Stimulated activated memory B cell treated with anti-CD40 and anti-IgM and Interleukin-4, amounts not matched to agents 10 μg/mL and 1 μg/mL and 100 μg/mL, for 72 hours (primary cell): ENCODE measurements around the gene PSMA8.
"Not testable (repeated sequence)": the region's sequence is repeated elsewhere in the genome, so short reads cannot be mapped to it uniquely, and the experiment has no call there.

Experiments used
- ATAC-seq: fragments of 150-1000 bp; cut with Tn5 transposase; 2 replicates; pipeline ENCODE4 v1.10.0; 2021
- H3K27ac Mint-ChIP-seq: one replicate; pipeline ENCODE4 v1.8.0; 2022; ENCODE audit warnings: mild to moderate bottlenecking, mixed read lengths
- H3K27me3 Mint-ChIP-seq: one replicate; pipeline ENCODE4 v1.8.0; 2022; ENCODE audit warnings: mixed read lengths
- H3K36me3 Mint-ChIP-seq: one replicate; pipeline ENCODE4 v1.8.0; 2022; ENCODE audit warnings: mixed read lengths
- H3K4me1 Mint-ChIP-seq: one replicate; pipeline ENCODE4 v1.8.0; 2022; ENCODE audit warnings: mixed read lengths
- H3K4me3 Mint-ChIP-seq: one replicate; pipeline ENCODE4 v1.8.0; 2022; ENCODE audit warnings: mild to moderate bottlenecking, moderate library complexity, mixed read lengths
- H3K9me3 Mint-ChIP-seq: one replicate; pipeline ENCODE4 v1.8.0; 2022; ENCODE audit warnings: mixed read lengths

PSMA8 gene

DNA sequence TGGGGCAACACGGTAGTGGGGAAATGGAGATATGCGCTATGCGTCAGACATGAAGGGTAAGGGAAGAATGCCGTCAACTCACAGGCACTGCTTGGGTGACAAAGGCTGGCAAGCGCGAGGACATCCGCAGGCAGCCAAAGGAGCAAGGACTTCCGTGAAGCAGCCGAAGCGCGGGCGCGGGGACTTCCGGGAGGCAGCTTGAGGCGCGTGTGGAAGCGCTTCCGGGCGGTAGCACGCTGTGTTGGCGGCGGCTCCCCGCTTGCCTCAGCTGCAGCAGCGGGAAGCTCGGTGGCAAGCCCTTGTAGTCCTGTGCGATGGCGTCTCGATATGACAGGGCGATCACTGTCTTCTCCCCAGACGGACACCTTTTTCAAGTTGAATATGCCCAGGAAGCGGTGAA lies at the start of gene PSMA8:
TSS of gene PSMA8 (plus strand) at position 218 of the 400 bp plus-strand sequence. CDS start at position 315, 97 bp downstream.
- no peaks in the 10 kb centered on the region for H3K27me3 Mint-ChIP-seq
- no peaks in the 10 kb centered on the region for H3K36me3 Mint-ChIP-seq
- H3K27ac Mint-ChIP-seq, result peak within 1 kb of the TSS; percentile 87
- peak; percentile 77 for ATAC-seq
- peaks cover 8% of the 10 kb centered on the region for H3K4me1 Mint-ChIP-seq
- no peaks in the 10 kb centered on the region for H3K9me3 Mint-ChIP-seq
- peak within 1 kb of the TSS; percentile 82 for H3K4me3 Mint-ChIP-seq

DNA sequence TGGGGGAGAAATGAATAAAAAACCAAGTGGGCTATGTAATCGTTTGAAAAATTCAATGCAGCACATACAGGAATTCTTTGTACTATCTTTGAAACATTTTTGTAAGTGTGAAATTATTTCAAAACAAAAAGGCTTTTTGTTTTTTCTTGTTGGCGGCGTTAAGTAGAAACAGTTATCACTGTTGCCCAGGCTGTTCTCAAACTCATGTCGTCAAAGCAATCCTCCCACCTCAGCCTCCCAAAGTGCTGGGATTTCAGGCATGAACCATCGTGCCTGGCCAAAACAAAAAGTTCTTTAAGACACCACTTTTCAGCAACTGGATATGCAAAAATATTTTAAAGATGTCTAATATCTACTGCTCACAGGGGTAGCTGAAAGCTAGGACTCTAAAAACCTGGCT lies 48.6 kb upstream of the PSMA8 start:
- Mint-ChIP-seq H3K27me3 (no peaks in the 10 kb centered on the region), H3K4me1 (peaks cover 41% of the 10 kb centered on the region), H3K36me3 (peaks cover 34% of the 10 kb centered on the region), H3K4me3 (no peak overlapping the region), H3K9me3 (no peaks in the 10 kb centered on the region), H3K27ac (no peak overlapping the region)
- no peak for ATAC-seq

DNA sequence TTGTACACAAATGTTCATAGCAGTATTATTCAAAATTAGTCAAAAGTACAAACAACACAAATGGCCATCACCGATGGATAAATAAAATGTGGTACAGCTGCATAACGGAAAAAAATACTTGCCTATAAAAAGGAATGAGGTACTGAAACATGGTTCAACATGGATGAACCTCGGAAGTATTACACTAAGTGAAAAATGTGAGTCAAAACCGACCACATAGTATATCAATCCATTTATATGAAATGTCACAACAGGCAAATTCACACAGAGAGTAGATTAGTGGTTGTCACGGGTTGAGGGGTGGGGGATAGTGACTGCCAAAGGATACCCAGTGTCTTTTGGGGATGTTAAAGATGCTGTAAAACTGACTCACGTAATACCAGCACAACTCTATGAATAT lies 46.7 kb upstream of the PSMA8 start:
- ATAC-seq, result peak; percentile 9
- Mint-ChIP-seq H3K9me3 (no peaks in the 10 kb centered on the region), H3K4me1 (peaks cover 41% of the 10 kb centered on the region), H3K27ac (peak overlapping the region; percentile 46), H3K4me3 (peak overlapping the region; percentile 38), H3K36me3 (peaks cover 20% of the 10 kb centered on the region), H3K27me3 (no peaks in the 10 kb centered on the region)

DNA sequence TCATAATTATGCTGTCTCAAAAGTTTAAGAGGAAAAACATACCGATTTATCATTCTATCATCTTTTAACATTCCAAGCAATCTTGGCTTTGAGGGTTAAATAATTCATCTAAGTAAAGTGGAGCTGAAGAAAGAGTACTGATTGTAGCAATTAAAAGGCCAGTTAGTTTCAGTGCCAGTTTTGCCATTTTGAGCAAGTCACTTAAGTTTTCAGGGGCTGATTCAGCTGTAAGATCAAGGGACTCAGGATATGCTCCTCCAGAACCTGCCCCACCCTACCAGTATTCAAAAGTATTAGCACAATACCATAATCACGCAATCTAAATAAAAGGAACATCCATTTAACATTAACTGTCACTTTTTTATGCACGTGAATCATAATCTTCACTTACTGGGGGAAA lies 45.2 kb upstream of the PSMA8 start:
- Mint-ChIP-seq H3K27me3 (no peaks in the 10 kb centered on the region), H3K4me1 (peaks cover 41% of the 10 kb centered on the region), H3K9me3 (no peaks in the 10 kb centered on the region), H3K36me3 (peaks cover 12% of the 10 kb centered on the region), H3K27ac (peak overlapping the region; percentile 97), H3K4me3 (peak overlapping the region; percentile 96)
- no peak for ATAC-seq

DNA sequence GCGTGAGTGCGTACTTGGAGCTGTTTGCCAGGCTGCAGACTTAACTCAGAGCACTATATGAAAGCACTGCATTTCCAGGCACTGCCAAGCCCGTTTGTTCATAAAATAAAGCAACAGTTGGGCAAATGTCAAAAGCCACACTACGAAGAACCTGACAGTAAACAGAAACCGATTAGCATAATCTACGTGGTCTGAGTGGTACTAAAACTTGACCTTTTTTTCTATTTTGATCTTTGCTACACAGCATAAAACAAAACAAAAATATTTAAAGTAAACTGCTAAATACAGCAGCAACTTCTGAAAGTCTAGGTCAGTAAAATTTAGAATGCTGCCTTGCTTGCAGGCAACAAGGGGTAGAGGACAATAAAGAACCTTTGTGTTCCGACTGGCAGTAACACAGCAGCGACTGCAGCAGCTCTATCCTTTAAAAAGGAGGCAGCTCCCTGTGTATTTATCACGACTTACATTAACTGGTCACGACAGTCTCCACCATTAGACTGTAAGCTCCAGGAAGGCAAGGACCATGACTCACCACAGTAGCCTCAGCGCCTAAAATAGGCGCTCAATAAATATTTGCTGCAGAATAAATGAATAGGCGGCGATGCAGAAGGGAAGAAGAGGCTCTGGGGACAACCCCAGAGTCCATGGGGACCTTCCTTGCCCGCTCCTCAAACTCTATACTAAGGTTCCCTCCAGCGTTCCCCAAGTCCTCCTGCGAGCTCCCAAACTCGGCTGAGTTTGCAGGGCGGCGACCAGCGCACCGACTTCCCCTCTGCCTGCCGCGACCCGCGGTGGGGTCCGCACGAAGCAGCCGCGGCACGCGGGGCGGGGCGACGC lies 44.2 kb upstream of the PSMA8 start:
- H3K27me3 Mint-ChIP-seq, result no peaks in the 10 kb centered on the region
- peaks cover 35% of the 10 kb centered on the region for H3K4me1 Mint-ChIP-seq
- H3K36me3 Mint-ChIP-seq, result peaks cover 6% of the 10 kb centered on the region
- ATAC-seq, result no peak
- H3K27ac Mint-ChIP-seq, result peak overlapping the region; percentile 97
- peak overlapping the region; percentile 96 for H3K4me3 Mint-ChIP-seq
- H3K9me3 Mint-ChIP-seq, result no peaks in the 10 kb centered on the region

DNA sequence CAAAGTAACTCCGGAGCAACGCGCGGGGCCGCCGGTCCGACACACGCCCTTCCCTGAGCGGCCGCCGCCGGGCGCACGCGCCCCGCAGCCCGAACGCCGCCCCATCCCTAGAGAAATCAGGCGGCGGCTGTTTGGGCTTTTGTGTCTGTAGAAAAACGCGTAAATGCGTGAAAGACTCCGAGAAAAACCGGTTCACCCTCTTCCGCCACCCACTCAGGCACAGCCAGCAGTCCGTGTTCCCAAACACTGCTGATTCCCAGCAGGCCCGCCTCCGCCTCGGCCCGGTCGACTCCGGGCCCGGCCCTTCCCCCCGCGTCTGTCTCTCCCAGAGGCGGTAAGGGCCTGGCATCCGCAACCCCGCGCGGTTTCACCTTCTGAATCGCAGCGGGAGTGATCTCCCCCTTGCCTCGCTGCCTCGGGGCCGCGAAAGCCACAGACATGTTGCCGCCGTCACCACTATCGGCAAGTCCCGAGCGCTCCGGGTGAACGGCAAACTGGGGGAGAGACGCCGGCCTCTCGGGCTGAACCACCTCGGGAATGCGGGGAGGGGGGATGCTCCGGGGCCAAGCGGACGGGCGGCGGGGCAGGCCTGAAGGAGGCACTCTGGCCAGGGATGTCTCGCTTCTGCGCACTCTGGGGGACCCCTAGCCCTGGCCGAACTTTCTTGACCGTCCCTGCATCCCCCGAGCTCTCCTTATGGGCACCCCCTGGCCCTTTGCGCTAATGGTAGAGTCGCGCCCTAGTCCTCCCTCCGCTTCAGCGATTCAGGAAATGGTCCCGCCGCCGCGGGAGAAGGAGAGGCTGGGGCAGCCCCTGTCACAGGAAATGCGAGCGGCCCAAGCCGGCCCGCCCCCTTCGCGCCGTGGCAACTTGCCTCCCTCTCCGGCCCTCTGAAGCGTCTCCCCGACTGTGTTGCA lies 43.3 kb upstream of the PSMA8 start, which contains the start of gene SS18:
TSS of gene SS18 (minus strand) at position 484 of the 917 bp plus-strand sequence. CDS start at position 440, 44 bp downstream.
- ATAC-seq, result peak; percentile 93
- H3K36me3 Mint-ChIP-seq, result peaks cover 6% of the 10 kb centered on the region
- H3K27me3 Mint-ChIP-seq, result no peaks in the 10 kb centered on the region
- peak within 1 kb of the TSS; percentile 96 for H3K4me3 Mint-ChIP-seq
- peaks cover 35% of the 10 kb centered on the region for H3K4me1 Mint-ChIP-seq
- no peaks in the 10 kb centered on the region for H3K9me3 Mint-ChIP-seq
- H3K27ac Mint-ChIP-seq, result peak within 1 kb of the TSS; percentile 97

DNA sequence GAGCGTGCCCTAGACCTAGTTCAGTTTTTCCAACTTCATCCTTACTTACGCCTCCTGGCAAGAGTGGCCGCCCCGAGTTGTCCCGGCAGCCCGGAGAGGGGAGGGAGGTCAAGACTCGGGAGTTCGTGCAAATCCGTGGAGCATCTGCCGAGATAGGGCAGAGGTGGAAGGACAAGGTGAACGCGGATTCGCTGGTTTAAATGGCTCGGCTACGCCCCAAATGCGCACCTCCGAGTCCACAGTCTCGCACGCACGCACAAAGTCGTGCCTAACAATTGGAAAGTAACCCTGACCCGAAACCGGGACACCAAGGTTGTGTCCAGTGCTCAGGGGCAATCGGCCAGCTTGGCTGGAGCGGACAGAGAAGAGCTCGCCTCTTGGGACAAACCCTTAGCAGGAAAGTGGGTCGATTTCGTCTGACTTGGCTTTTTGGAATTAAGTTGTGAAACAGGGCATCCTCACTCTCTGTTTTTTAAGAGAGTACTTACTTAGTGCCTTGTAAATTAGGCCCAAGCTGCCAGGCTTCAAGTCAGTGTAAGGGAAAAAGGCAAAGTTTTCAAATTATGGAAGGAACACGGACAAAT lies 42.5 kb upstream of the PSMA8 start:
- Mint-ChIP-seq H3K4me3 (peak overlapping the region; percentile 96), H3K4me1 (peaks cover 35% of the 10 kb centered on the region), H3K27me3 (no peaks in the 10 kb centered on the region)

DNA sequence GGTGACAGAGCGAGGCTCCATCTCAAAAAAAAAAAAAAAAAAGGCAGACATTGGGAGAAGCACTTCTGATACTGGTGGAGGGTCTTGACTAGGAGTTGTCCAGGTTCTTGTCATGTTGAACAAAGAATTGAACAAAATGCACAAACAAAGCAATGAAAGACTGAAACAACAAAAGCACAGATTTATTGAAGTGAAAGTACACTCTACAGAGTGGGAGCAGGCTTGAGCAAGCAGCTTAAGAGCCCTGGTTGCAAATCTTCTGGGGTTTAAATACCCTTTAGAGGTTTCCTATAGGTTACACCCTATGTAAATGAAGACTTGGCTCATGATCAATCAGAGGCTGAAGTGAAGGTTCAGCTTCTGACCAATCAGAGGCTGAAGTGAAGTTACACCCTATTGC lies 36.8 kb upstream of the PSMA8 start:
- Mint-ChIP-seq H3K9me3 (peaks cover 3% of the 10 kb centered on the region), H3K36me3 (no peaks in the 10 kb centered on the region), H3K27ac (no peak overlapping the region), H3K4me3 (no peak overlapping the region), H3K4me1 (no peaks in the 10 kb centered on the region), H3K27me3 (no peaks in the 10 kb centered on the region)
- ATAC-seq, result no peak

More for the DNA sequence above, 42.5 kb upstream of the PSMA8 start:
- H3K27ac Mint-ChIP-seq, result peak overlapping the region; percentile 97
- no peaks in the 10 kb centered on the region for H3K9me3 Mint-ChIP-seq
- peaks cover 6% of the 10 kb centered on the region for H3K36me3 Mint-ChIP-seq
- peak; percentile 68 for ATAC-seq

DNA sequence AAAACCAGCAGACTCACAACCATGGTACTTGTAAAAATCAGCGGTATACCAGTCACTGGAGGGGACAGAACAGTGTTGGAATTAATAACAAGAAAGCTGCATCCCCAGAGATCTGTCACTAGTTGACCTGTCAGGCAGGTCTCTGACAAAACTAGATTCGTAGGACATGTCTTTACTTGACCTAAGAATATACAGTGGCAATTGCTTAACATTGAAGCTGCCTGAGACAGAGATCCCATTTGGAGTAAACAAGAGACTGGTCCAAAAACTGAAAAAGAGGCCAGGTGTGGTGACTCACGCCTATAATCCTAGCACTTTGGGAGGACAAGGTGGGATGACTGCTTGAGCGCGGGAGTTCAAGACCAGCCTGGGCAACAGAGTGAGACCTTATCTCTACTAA lies 36.1 kb upstream of the PSMA8 start:
- Mint-ChIP-seq H3K36me3 (no peaks in the 10 kb centered on the region), H3K4me3 (no peak overlapping the region), H3K9me3 (peaks cover 3% of the 10 kb centered on the region), H3K27ac (no peak overlapping the region), H3K4me1 (no peaks in the 10 kb centered on the region), H3K27me3 (no peaks in the 10 kb centered on the region)
- ATAC-seq, result no peak

DNA sequence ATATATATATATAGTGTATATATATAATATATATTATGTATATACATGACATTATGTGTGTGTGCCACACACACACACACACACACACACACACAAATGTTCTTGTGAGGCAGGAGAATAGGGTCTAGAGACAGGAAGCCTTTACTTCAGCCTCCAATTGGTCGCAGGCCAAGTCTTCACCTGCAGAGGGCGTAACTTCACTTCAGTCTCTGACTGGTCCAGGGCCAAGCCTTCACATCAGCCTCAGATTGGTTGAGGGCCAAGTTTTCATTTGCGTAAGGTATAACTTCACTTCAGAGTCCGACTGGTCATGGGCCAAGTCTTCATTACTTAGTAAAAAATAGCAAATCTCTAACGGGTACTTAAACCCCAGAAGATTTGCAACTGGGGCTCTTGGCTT lies 30.1 kb upstream of the PSMA8 start:
- peaks cover 2% of the 10 kb centered on the region for H3K9me3 Mint-ChIP-seq
- H3K36me3 Mint-ChIP-seq, result no peaks in the 10 kb centered on the region
- H3K4me3 Mint-ChIP-seq, result no peak overlapping the region
- no peaks in the 10 kb centered on the region for H3K27me3 Mint-ChIP-seq
- ATAC-seq, result no peak
- H3K27ac Mint-ChIP-seq, result no peak overlapping the region
- H3K4me1 Mint-ChIP-seq, result no peaks in the 10 kb centered on the region

DNA sequence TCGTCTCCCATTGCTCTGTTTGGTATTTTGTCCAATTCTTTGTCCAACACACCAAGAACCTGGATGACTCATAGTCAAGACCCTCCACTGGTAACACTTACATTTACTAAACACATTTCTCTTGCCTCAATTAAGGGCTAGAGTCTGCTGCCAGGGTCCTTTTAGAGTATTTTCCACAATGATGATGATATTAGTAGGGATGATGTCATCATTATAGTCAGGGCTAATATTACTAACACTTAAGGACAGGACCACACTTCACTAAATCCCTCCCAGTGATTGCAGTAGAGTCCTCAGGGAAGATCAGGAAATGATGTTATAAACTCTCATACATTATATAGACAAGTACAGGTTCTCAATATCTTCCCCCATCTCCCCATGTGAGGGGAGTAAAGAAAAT lies 29.6 kb upstream of the PSMA8 start:
- H3K4me3 Mint-ChIP-seq, result no peak overlapping the region
- H3K27me3 Mint-ChIP-seq, result no peaks in the 10 kb centered on the region
- H3K4me1 Mint-ChIP-seq, result no peaks in the 10 kb centered on the region
- H3K27ac Mint-ChIP-seq, result no peak overlapping the region
- H3K36me3 Mint-ChIP-seq, result no peaks in the 10 kb centered on the region
- peaks cover 2% of the 10 kb centered on the region for H3K9me3 Mint-ChIP-seq
- ATAC-seq, result no peak

DNA sequence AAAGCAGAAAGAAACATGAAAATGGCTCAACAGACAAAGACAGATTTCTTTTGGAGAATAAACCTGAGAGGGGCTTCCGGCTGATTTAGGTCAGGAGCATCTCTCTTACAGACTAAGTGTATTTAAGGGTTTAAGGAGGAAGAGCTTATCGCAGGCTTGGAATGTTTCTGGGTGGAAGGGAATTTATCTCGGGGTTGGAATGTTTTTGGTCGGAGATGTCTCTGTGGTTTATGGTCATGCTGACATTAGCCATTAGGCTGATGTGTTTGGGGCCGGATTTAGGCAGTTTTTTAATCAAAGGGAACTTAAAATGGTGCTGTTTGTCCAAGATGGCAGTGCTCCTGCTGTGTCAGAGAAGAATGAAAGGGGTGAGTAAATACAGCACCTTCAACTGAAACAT lies 14.4 kb upstream of the PSMA8 start:
- ATAC-seq, result no peak
- peaks cover 10% of the 10 kb centered on the region for H3K27me3 Mint-ChIP-seq
- peaks cover 5% of the 10 kb centered on the region for H3K36me3 Mint-ChIP-seq
- peaks cover 7% of the 10 kb centered on the region for H3K9me3 Mint-ChIP-seq
- no peak overlapping the region for H3K4me3 Mint-ChIP-seq
- H3K4me1 Mint-ChIP-seq, result no peaks in the 10 kb centered on the region
- H3K27ac Mint-ChIP-seq, result no peak overlapping the region

DNA sequence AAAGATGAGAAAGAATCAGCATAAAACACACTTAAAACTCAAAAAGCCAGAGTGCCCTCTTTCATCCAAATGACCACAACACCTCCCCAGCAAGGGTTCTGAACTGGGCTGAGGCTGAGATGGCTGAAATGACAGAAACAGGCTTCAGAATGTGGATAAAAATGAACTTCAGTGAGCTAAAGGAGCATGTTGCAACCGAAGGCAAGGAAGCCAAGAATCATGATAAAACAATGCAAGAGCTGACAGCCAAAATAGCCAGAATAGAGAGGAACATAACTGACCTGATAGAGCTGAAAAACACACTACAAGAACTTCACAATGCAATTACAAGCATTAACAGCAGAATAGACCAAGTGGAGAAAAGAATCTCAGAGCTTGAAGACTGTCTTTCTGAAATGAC lies 12.2 kb upstream of the PSMA8 start:
- Mint-ChIP-seq H3K4me3 (no peak overlapping the region), H3K4me1 (peaks cover 5% of the 10 kb centered on the region), H3K9me3 (peaks cover 7% of the 10 kb centered on the region), H3K27ac (no peak overlapping the region), H3K36me3 (peaks cover 5% of the 10 kb centered on the region), H3K27me3 (peaks cover 10% of the 10 kb centered on the region)
- ATAC-seq, result no peak

DNA sequence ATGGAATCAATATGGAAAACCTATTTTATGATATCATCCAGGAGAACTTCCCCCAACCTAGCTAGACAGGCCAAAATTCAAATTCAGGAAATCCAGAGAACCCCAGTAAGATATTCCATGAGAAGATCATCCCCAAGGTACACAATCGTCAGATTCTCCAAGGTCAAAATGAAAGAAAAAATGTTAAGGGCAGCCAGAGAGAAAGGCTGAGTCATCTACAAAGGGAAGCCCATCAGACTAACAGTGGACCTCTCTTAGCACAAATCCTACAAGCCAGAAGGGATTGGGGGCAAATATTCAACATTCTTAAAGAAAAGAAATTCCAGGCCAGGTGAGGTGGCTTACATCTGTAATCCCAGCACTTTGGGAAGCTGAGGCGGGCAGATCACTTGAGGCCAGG lies 11.7 kb upstream of the PSMA8 start:
- H3K4me3 Mint-ChIP-seq, H3K9me3 Mint-ChIP-seq: not testable (repeated sequence)

DNA sequence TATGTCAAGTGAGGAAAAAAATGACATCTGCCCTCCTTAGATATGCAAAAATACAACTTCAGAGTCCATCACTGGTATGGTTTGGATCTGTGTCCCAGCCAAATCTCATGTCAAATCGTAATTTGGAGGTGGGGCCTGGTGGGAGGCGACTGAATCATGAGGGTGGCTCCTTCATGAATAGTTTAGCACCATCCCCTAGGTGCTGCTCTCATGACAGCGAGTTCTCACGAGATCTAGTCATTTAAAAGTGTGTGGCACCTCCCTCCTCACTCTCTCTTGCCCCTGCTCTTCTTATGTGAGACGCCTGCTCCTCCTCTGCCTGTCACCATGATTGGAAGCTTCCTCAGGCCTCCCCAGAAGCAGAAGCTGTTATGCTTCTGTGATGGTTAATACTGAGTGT lies 5.9 kb upstream of the PSMA8 start:
- H3K36me3 Mint-ChIP-seq, result peaks cover 5% of the 10 kb centered on the region
- no peak overlapping the region for H3K27ac Mint-ChIP-seq
- ATAC-seq, result no peak
- peaks cover 5% of the 10 kb centered on the region for H3K4me1 Mint-ChIP-seq
- H3K9me3 Mint-ChIP-seq, result peaks cover 4% of the 10 kb centered on the region
- H3K4me3 Mint-ChIP-seq, result no peak overlapping the region
- H3K27me3 Mint-ChIP-seq, result no peaks in the 10 kb centered on the region

More for the DNA sequence above, 11.7 kb upstream of the PSMA8 start:
- not testable (repeated sequence) for H3K36me3 Mint-ChIP-seq, H3K27ac Mint-ChIP-seq, H3K4me1 Mint-ChIP-seq, ATAC-seq
- peaks cover 10% of the 10 kb centered on the region for H3K27me3 Mint-ChIP-seq
